ENCODE data around the gene LAMA3.

GRCh38 chr18:23935804-23936203 lies 246.6 kb downstream of the LAMA3 start:
- TF ChIP-seq CTCF (IDR thresholded peaks at IDR 0.05; ENCODE audit: extremely low read depth in 1 of 2, insufficient read depth in 1 of 2, low read depth in 1 of 2, low read length in 2 of 2) (no peak), EZH2 (IDR thresholded peaks at IDR 0.05; ENCODE audit: borderline replicate concordance, low read depth, low read length, severe bottlenecking) (no peak), MYC (IDR thresholded peaks at IDR 0.05; ENCODE audit: low read depth, low read length) (no peak), POLR2AphosphoS5 (IDR thresholded peaks at IDR 0.05; ENCODE audit: insufficient read depth, low read depth, low read length) (no peak), MAX (IDR thresholded peaks at IDR 0.05; ENCODE audit: insufficient read depth, insufficient read length) (no peak), POLR2A (IDR thresholded peaks at IDR 0.05; ENCODE audit: low read depth, low read length) (no peak), JUN (IDR thresholded peaks at IDR 0.05; ENCODE audit: borderline replicate concordance, insufficient read depth, insufficient read length, low read depth) (no peak)

All from endothelial cell of umbilical vein (primary cell).